Erythroblast (primary cell): ENCODE results near the gene CLMN.

Source experiments
- GATA1 ChIP-seq: IDR thresholded peaks from 2 replicates; pipeline ENCODE4 v1.6.1; 2011; ENCODE audit warnings: low read depth, mild to moderate bottlenecking, control low read depth, low read length, moderate library complexity
- POLR2A ChIP-seq: IDR thresholded peaks from 2 replicates; pipeline ENCODE4 v1.6.1; 2011; ENCODE audit warnings: mild to moderate bottlenecking, low read length

GRCh38 chr14:95237958-95238340, 81.8 kb downstream of the CLMN start:
- TF ChIP-seq POLR2A (no peak), GATA1 (no peak)
